GM12878 (cell line): ENCODE results near the gene PGRMC2. TPM values are rescaled to one million over a fixed set of nuclear protein-coding genes. Genes with fewer than 3 reads are reported as not detected.
"Not testable (repeated sequence)": the region's sequence is repeated elsewhere in the genome, so short reads cannot be mapped to it uniquely, and the experiment has no call there.

Experiments used
- ATAC-seq: fragments of 200-7000 bp; cut with Tn5 transposase; 3 replicates; pipeline ENCODE4 v1.9.1; 2020; ENCODE audit warnings: mild to moderate bottlenecking, moderate library complexity
- BruUV-seq: library from RNA; stranded (reverse); fragments of 400-500 nt; replicated peaks from 2 replicates; lab custom pipeline; 2021; lab: Mats Ljungman, UMichigan
- CTCF ChIA-PET: fragments of 300-600 bp; sonication (Branson Sonifier 250); formaldehyde crosslinking; extraction: SDS; loops from one replicate; lab custom pipeline; 2021; ENCODE audit warnings: inconsistent platforms; lab: Yijun Ruan, JAX
- POLR2A ChIA-PET: fragments of 350-600 bp; formaldehyde crosslinking; extraction: SDS; loops from one replicate; lab custom pipeline; 2021; ENCODE audit warnings: inconsistent platforms; lab: Charles Lee
- RAD21 ChIA-PET: fragments of 300-600 bp; sonication (Branson Sonifier 250); formaldehyde crosslinking; loops from one replicate; lab custom pipeline; 2023; ENCODE audit warnings: antibody characterized with exemption; ENCODE audit not compliant: unreplicated experiment; lab: Charles Lee
- SMC1A ChIA-PET: fragments of 300-600 bp; sonication (Branson Sonifier 250); formaldehyde crosslinking; loops from one replicate; lab custom pipeline; 2023; ENCODE audit not compliant: unreplicated experiment, uncharacterized antibody; lab: Charles Lee
- DNase-seq: peaks from one replicate; pipeline ENCODE4 v3.0.0-alpha.2; 2011; ENCODE audit warnings: low read depth, low spot score
- FAIRE-seq: peaks from 3 replicates; lab custom pipeline; 2011; peaks lifted over from hg19 to GRCh38; lab: Jason Lieb, UNC
- H2AFZ ChIP-seq: 2 replicates; pipeline ENCODE4 v1.6.0; 2011; ENCODE audit warnings: low read depth, low read length, control low read depth; ENCODE audit not compliant: control insufficient read depth
- H3K27ac ChIP-seq: 2 replicates; pipeline ENCODE4 v1.5.1; 2011; ENCODE audit warnings: control low read depth; ENCODE audit not compliant: control insufficient read depth, insufficient read depth
- H3K27me3 ChIP-seq, 2 experiments: replicated peaks in 1 of 2; 2 replicates each; pipeline versions ENCODE4 v1.6.0 to v1.6.1; 2011; ENCODE audit warnings: low read length in 1 of 2; ENCODE audit not compliant: control insufficient read depth in 2 of 2, insufficient read depth in 2 of 2
- H3K36me3 ChIP-seq, 2 experiments: 2 replicates each; pipeline ENCODE4 v1.5.1; 2011; ENCODE audit warnings: low read length in 1 of 2; ENCODE audit not compliant: control insufficient read depth in 2 of 2, insufficient read depth in 2 of 2
- H3K4me1 ChIP-seq: 2 replicates; pipeline ENCODE4 v1.6.1; 2011; ENCODE audit warnings: mild to moderate bottlenecking, low read length, moderate library complexity, mixed read lengths; ENCODE audit not compliant: control insufficient read depth, insufficient read depth
- H3K4me2 ChIP-seq: 2 replicates; pipeline ENCODE4 v1.6.0; 2011; ENCODE audit warnings: control low read depth; ENCODE audit not compliant: control insufficient read depth, insufficient read depth
- H3K4me3 ChIP-seq: fragments of 200-600 bp; sonication (generic); 2 replicates; pipeline ENCODE4 v1.5.1; 2016
- H3K79me2 ChIP-seq: 2 replicates; pipeline ENCODE4 v1.6.0; 2011; ENCODE audit warnings: low read length; ENCODE audit not compliant: control insufficient read depth, insufficient read depth
- H3K9ac ChIP-seq: 2 replicates; pipeline ENCODE4 v1.8.0; 2011; ENCODE audit warnings: low read length, control low read depth, mixed read lengths; ENCODE audit not compliant: control insufficient read depth, insufficient read depth
- H3K9me3 ChIP-seq: replicated peaks from 3 replicates; pipeline ENCODE4 v1.5.1; 2011; ENCODE audit warnings: mild to moderate bottlenecking, low read length; ENCODE audit not compliant: control insufficient read depth, insufficient read depth
- H4K20me1 ChIP-seq: 2 replicates; pipeline ENCODE4 v1.6.0; 2011; ENCODE audit not compliant: control insufficient read depth, insufficient read depth
- HCFC1 ChIP-seq: fragments of 150-350 bp; IDR thresholded peaks from 2 replicates; pipeline ENCODE4 v1.6.1; 2014; ENCODE audit warnings: low read length
- MXI1 ChIP-seq: fragments of 150-350 bp; IDR thresholded peaks from 2 replicates; pipeline ENCODE4 v1.6.1; 2011; ENCODE audit warnings: low read depth, mild to moderate bottlenecking, inconsistent platforms, low read length, improper control_type of control experiment
- STAT3 ChIP-seq: IDR thresholded peaks from 2 replicates; pipeline ENCODE4 v1.6.1; 2011; ENCODE audit warnings: low read depth, low read length, improper control_type of control experiment
- WGBS: methylation state at CpG from one replicate; pipeline ENCODE4 v1.1.6; 2016; ENCODE audit warnings: low lambda C conversion rate; ENCODE audit not compliant: insufficient replicate concordance, insufficient coverage; ENCODE audit errors: missing lambda C conversion rate; 5-methylcytosine and 5-hydroxymethylcytosine counted together
- in situ Hi-C: fragments of 300-500 bp; cut with MboI; formaldehyde crosslinking; loops from 9 replicates; pipeline ENCODE4 v1.14.3; 2018; ENCODE audit warnings: mixed read lengths
- intact Hi-C: fragments of 100-400 bp; cut with micrococcal nuclease; formaldehyde crosslinking; loops from one replicate; pipeline ENCODE4 v1.14.2; 2022; ENCODE audit not compliant: unreplicated experiment
- polyA plus RNA-seq, 11 experiments: library from polyadenylated mRNA; depleted of rRNA in 4 of 11; unstranded in 6 of 11; stranded (reverse) in 5 of 11; fragments of >200 nt; fragmentation: Nextera tagmentation in 4 of 11; fragmentation: Illumina TruSeq in 1 of 11; extraction: Ambion mirVana in 4 of 11; extraction: Trizol in 1 of 11; gene quantifications; 1 replicate in 1 of 11; 2 replicates in 10 of 11; pipeline versions ENCODE4 v1.2.1 to v1.2.3, GENCODE V29; 2011 to 2016; ENCODE audit warnings: inconsistent platforms in 2 of 11, missing spikeins in 2 of 11, low read depth in 1 of 11
- total RNA-seq, 4 experiments: library from RNA; depleted of rRNA in 3 of 4; stranded (reverse); fragments of >200 nt in 3 of 4; fragmentation: Illumina TruSeq in 1 of 4; extraction: Trizol in 1 of 4; gene quantifications; 2 replicates each; pipeline versions ENCODE4 v1.2.1 to v1.2.3, GENCODE V29; 2013 to 2021

Gene PGRMC2
- total and polyA plus RNA-seq, 10 of the 15 experiments (the other 5 are each of a cell fraction or from before 2014, with no cell fraction given) = 6.3 to 38.4 (median 12.0) TPM

GRCh38 chr4:128267745-128268144 is 19.9 kb downstream of the PGRMC2 start:
- in situ Hi-C loops = no loop called here
- FAIRE-seq = no peak
- POLR2A ChIA-PET = no interaction called here

GRCh38 chr4:128267171-128267570 is 20.4 kb downstream of the PGRMC2 start:
- H3K27ac ChIP-seq, H3K4me3 ChIP-seq, BruUV-seq, H2AFZ ChIP-seq, intact Hi-C loops, H3K9ac ChIP-seq, H3K4me1 ChIP-seq, H3K36me3 ChIP-seq, DNase-seq, H3K4me2 ChIP-seq, in situ Hi-C loops, H3K79me2 ChIP-seq, RAD21 ChIA-PET, POLR2A ChIA-PET, ATAC-seq, H3K27me3 ChIP-seq, H3K9me3 ChIP-seq, FAIRE-seq, SMC1A ChIA-PET, H4K20me1 ChIP-seq: not testable (repeated sequence)
- CTCF ChIA-PET = interaction anchor here (1.4 kb wide), 1 partner anchor 22 kb away, joined by 3 read pairs; no protein-coding TSS in a partner anchor
- WGBS = 100% methylated on average over 3 of the region's 3 CpGs

More at GRCh38 chr4:128267745-128268144, 19.9 kb downstream of the PGRMC2 start:
- no TSS peak for BruUV-seq
- H3K9ac ChIP-seq = no peak overlapping the region
- DNase-seq (no peak), ATAC-seq (no peak)
- ChIA-PET RAD21 (no interaction called here), SMC1A (no interaction called here), CTCF (interaction anchor here (1.4 kb wide), 1 partner anchor 21 kb away, joined by 3 read pairs; no protein-coding TSS in a partner anchor)
- intact Hi-C loops = no loop called here
- no peaks in the 10 kb centered on the region for H3K79me2 ChIP-seq
- no peak overlapping the region for H3K4me3 ChIP-seq
- H3K36me3 ChIP-seq = 0 out of 4 replicates have a peak, but pooled peaks cover 0 to 3% of the 10 kb centered on the region in 2 experiments
- no peaks in the 10 kb centered on the region for H3K4me1 ChIP-seq
- H2AFZ ChIP-seq = no peak overlapping the region
- WGBS = 66% methylated on average over 2 of the region's 2 CpGs
- H3K9me3 ChIP-seq = no peaks in the 10 kb centered on the region; the same call in 2 of the 3 replicates
- H3K4me2 ChIP-seq = no peak overlapping the region
- H3K27me3 ChIP-seq = no peaks in the 10 kb centered on the region
- TF ChIP-seq STAT3 (no peak), HCFC1 (no peak), MXI1 (no peak)
- no peak overlapping the region for H3K27ac ChIP-seq
- H4K20me1 ChIP-seq = no peaks in the 10 kb centered on the region
